ENCODE measurements around the gene PGAM2.

The PGAM2 gene

DNA sequence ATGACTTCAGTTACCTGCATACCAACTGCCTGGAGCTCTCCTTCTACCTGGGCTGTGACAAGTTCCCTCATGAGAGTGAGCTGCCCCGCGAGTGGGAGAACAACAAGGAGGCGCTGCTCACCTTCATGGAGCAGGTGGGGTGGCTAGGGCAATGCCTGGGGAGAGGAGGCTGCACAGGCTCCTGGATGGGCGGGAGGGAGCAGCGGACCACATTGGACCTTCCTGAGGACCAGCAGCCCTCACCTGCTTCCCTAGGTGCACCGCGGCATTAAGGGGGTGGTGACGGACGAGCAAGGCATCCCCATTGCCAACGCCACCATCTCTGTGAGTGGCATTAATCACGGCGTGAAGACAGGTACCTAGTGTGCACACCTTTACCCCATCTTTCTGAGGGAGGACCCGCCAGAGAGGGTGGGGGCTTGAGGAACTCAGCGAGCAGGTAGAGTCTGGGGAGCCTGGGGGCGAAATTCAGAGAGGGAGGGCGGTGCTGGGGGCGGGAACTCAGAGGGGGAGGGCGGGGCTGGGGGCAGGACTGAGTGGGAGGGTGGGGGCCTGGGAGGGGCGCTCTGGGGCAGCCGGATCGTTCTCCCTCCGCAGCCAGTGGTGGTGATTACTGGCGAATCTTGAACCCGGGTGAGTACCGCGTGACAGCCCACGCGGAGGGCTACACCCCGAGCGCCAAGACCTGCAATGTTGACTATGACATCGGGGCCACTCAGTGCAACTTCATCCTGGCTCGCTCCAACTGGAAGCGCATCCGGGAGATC is 47.8 kb upstream of the PGAM2 start:
- no peaks in the 10 kb centered on the region for H3K27me3 ChIP-seq (ENCODE audit: control insufficient read depth in 3 of 3, insufficient read depth in 3 of 3, low read depth in 1 of 3, low read length in 3 of 3)
- H3K23ac ChIP-seq (ENCODE audit: low read depth, low read length, poor library complexity), result peak overlapping the region; percentile 65
- H3K4me3 ChIP-seq (ENCODE audit: low read length in 2 of 2), result peak overlapping the region in 1 of 2 donors; percentile 63
- H3K79me1 ChIP-seq (ENCODE audit: low read depth, low read length), result peaks cover 5% of the 10 kb centered on the region
- no peak overlapping the region for H3K27ac ChIP-seq (replicated peaks; ENCODE audit: low read length)
- no peak overlapping the region for H2BK5ac ChIP-seq (ENCODE audit: low read length)
- no peak overlapping the region for H2BK120ac ChIP-seq (ENCODE audit: low read depth, low read length)
- H2BK12ac ChIP-seq (ENCODE audit: low read length), result peak overlapping the region; percentile 58
- H3K18ac ChIP-seq (ENCODE audit: low read length), result no peak overlapping the region
- DNase-seq (ENCODE audit: low spot score), result no peak
- H4K91ac ChIP-seq (ENCODE audit: low read depth, low read length, poor library complexity), result no peak overlapping the region
- no peak overlapping the region for H3K4me2 ChIP-seq (ENCODE audit: insufficient read depth, low read length, poor library complexity, severe bottlenecking)
- no CpG with 5 or more reads among the region's 34 CpGs for WGBS, 2 donors (ENCODE audit: extremely low coverage in 2 of 2, insufficient read length in 2 of 2, insufficient replicate concordance in 1 of 2)
- H3K9me3 ChIP-seq (replicated peaks in 1 of 2; ENCODE audit: control insufficient read depth in 2 of 2, insufficient read depth in 1 of 2, low read depth in 1 of 2, low read length in 2 of 2), result peaks cover 0 to 2% of the 10 kb centered on the region in 2 donors
- no peak overlapping the region for H3K9ac ChIP-seq (ENCODE audit: low read depth, low read length, poor library complexity)
- no peak overlapping the region for H3K14ac ChIP-seq (ENCODE audit: low read length)
- H3K36me3 ChIP-seq (replicated peaks in 1 of 2; ENCODE audit: control insufficient read depth in 2 of 2, insufficient read depth in 2 of 2, low read length in 2 of 2), result peaks cover 66 to 69% of the 10 kb centered on the region in 2 donors
- no peak overlapping the region for H4K8ac ChIP-seq (ENCODE audit: low read depth, low read length)
- no peak overlapping the region for H3K4ac ChIP-seq (ENCODE audit: low read length)
- H2AK5ac ChIP-seq (ENCODE audit: low read depth, low read length), result peak overlapping the region; percentile 1
- no peak overlapping the region for H2AFZ ChIP-seq (ENCODE audit: low read length)
- no peaks in the 10 kb centered on the region for H3K4me1 ChIP-seq (ENCODE audit: control insufficient read depth in 2 of 2, insufficient read depth in 1 of 2, low read depth in 1 of 2, low read length in 2 of 2)
- H2BK15ac ChIP-seq (ENCODE audit: low read length), result no peak overlapping the region

DNA sequence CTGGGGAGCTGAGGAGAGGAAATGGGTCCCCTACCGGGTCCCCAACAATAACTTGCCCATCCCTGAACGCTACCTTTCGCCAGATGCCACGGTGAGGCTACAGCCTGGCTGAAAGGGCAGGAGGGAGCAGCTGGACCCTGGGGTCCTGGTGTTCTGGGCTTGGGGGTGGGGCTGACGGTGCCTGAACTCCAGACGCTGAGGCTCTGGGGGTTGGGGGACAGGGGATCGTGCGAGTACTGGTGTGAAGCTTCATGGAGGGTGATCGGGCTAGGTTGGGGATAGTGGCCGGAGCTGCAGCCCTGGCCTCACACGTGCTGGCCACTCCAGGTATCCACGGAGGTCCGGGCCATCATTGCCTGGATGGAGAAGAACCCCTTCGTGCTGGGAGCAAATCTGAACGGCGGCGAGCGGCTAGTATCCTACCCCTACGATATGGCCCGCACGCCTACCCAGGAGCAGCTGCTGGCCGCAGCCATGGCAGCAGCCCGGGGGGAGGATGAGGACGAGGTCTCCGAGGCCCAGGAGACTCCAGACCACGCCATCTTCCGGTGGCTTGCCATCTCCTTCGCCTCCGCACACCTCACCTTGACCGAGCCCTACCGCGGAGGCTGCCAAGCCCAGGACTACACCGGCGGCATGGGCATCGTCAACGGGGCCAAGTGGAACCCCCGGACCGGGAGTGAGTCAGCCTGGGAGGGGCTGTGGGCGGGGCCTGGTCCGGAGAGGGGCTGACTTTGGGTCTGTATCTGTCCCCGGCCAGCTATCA is 47.0 kb upstream of the PGAM2 start:
- H2AFZ ChIP-seq (ENCODE audit: low read length), result no peak overlapping the region
- H3K27me3 ChIP-seq (ENCODE audit: control insufficient read depth in 3 of 3, insufficient read depth in 3 of 3, low read depth in 1 of 3, low read length in 3 of 3), result no peaks in the 10 kb centered on the region
- no peak overlapping the region for H4K8ac ChIP-seq (ENCODE audit: low read depth, low read length)
- no peak for DNase-seq (ENCODE audit: low spot score)
- no peaks in the 10 kb centered on the region for H3K4me1 ChIP-seq (ENCODE audit: control insufficient read depth in 2 of 2, insufficient read depth in 1 of 2, low read depth in 1 of 2, low read length in 2 of 2)
- peak overlapping the region; percentile 80 for H3K23ac ChIP-seq (ENCODE audit: low read depth, low read length, poor library complexity)
- H2BK12ac ChIP-seq (ENCODE audit: low read length), result peak overlapping the region; percentile 73
- peak overlapping the region; percentile 1 for H2AK5ac ChIP-seq (ENCODE audit: low read depth, low read length)
- H2BK5ac ChIP-seq (ENCODE audit: low read length), result no peak overlapping the region
- H3K36me3 ChIP-seq (replicated peaks in 1 of 2; ENCODE audit: control insufficient read depth in 2 of 2, insufficient read depth in 2 of 2, low read length in 2 of 2), result peaks cover 58 to 65% of the 10 kb centered on the region in 2 donors
- H3K9me3 ChIP-seq (replicated peaks in 1 of 2; ENCODE audit: control insufficient read depth in 2 of 2, insufficient read depth in 1 of 2, low read depth in 1 of 2, low read length in 2 of 2), result peaks cover 0 to 2% of the 10 kb centered on the region in 2 donors
- no peak overlapping the region for H3K27ac ChIP-seq (replicated peaks; ENCODE audit: low read length)
- no peak overlapping the region for H3K18ac ChIP-seq (ENCODE audit: low read length)
- no peak overlapping the region for H2BK15ac ChIP-seq (ENCODE audit: low read length)
- peak overlapping the region; percentile 21 for H3K9ac ChIP-seq (ENCODE audit: low read depth, low read length, poor library complexity)
- no CpG with 5 or more reads among the region's 41 CpGs for WGBS, 2 donors (ENCODE audit: extremely low coverage in 2 of 2, insufficient read length in 2 of 2, insufficient replicate concordance in 1 of 2)
- H4K91ac ChIP-seq (ENCODE audit: low read depth, low read length, poor library complexity), result no peak overlapping the region
- H3K4ac ChIP-seq (ENCODE audit: low read length), result no peak overlapping the region
- H2BK120ac ChIP-seq (ENCODE audit: low read depth, low read length), result peak overlapping the region; percentile 81
- H3K4me2 ChIP-seq (ENCODE audit: insufficient read depth, low read length, poor library complexity, severe bottlenecking), result no peak overlapping the region
- H3K79me1 ChIP-seq (ENCODE audit: low read depth, low read length), result peaks cover 3% of the 10 kb centered on the region
- H3K14ac ChIP-seq (ENCODE audit: low read length), result no peak overlapping the region
- no peak overlapping the region for H3K4me3 ChIP-seq (ENCODE audit: low read length in 2 of 2)

GRCh38 chr7:44111761-44112160 is 46.4 kb upstream of the PGAM2 start:
- Histone ChIP-seq H3K4me2 (ENCODE audit: insufficient read depth, low read length, poor library complexity, severe bottlenecking) (no peak overlapping the region), H2BK120ac (ENCODE audit: low read depth, low read length) (no peak overlapping the region), H3K36me3 (replicated peaks in 1 of 2; ENCODE audit: control insufficient read depth in 2 of 2, insufficient read depth in 2 of 2, low read length in 2 of 2) (peaks cover 51 to 60% of the 10 kb centered on the region in 2 donors), H3K27me3 (ENCODE audit: control insufficient read depth in 3 of 3, insufficient read depth in 3 of 3, low read depth in 1 of 3, low read length in 3 of 3) (no peaks in the 10 kb centered on the region), H3K14ac (ENCODE audit: low read length) (no peak overlapping the region), H4K91ac (ENCODE audit: low read depth, low read length, poor library complexity) (no peak overlapping the region), H3K4me3 (ENCODE audit: low read length in 2 of 2) (peak overlapping the region in 1 of 2 donors; percentile 66), H3K23ac (ENCODE audit: low read depth, low read length, poor library complexity) (no peak overlapping the region), H2BK12ac (ENCODE audit: low read length) (peak overlapping the region; percentile 14), H2AK5ac (ENCODE audit: low read depth, low read length) (peak overlapping the region; percentile 14), H2BK5ac (ENCODE audit: low read length) (no peak overlapping the region), H3K27ac (replicated peaks; ENCODE audit: low read length) (no peak overlapping the region), H3K9ac (ENCODE audit: low read depth, low read length, poor library complexity) (no peak overlapping the region), H2BK15ac (ENCODE audit: low read length) (no peak overlapping the region), H3K4ac (ENCODE audit: low read length) (no peak overlapping the region), H3K79me1 (ENCODE audit: low read depth, low read length) (no peaks in the 10 kb centered on the region), H3K18ac (ENCODE audit: low read length) (peak overlapping the region; percentile 31), H4K8ac (ENCODE audit: low read depth, low read length) (no peak overlapping the region), H2AFZ (ENCODE audit: low read length) (no peak overlapping the region), H3K4me1 (ENCODE audit: control insufficient read depth in 2 of 2, insufficient read depth in 1 of 2, low read depth in 1 of 2, low read length in 2 of 2) (no peaks in the 10 kb centered on the region), H3K9me3 (replicated peaks in 1 of 2; ENCODE audit: control insufficient read depth in 2 of 2, insufficient read depth in 1 of 2, low read depth in 1 of 2, low read length in 2 of 2) (peaks cover 0 to 2% of the 10 kb centered on the region in 2 donors)
- WGBS, 2 donors (ENCODE audit: extremely low coverage in 2 of 2, insufficient read length in 2 of 2, insufficient replicate concordance in 1 of 2), result no CpG with 5 or more reads among the region's 16 CpGs
- DNase-seq (ENCODE audit: low spot score), result no peak
